KMS-11 (cell line): Measurements from ENCODE around the gene EXOSC5.

Experiments
- H2AFZ ChIP-seq: fragments of 200-600 bp; sonication (generic); 2 replicates; pipeline ENCODE4 v1.6.1; 2016; ENCODE audit warnings: antibody characterized with exemption, mixed run types, low read depth
- H3K27ac ChIP-seq: fragments of 200-600 bp; sonication (generic); 2 replicates; pipeline ENCODE4 v1.6.1; 2016; ENCODE audit warnings: mild to moderate bottlenecking, mixed run types
- H3K27me3 ChIP-seq: fragments of 200-600 bp; sonication (generic); 2 replicates; pipeline ENCODE4 v1.6.1; 2017; ENCODE audit warnings: mild to moderate bottlenecking, low read depth, mixed run types, moderate library complexity; ENCODE audit not compliant: insufficient read depth
- H3K36me3 ChIP-seq: fragments of 200-600 bp; sonication (generic); 2 replicates; pipeline ENCODE4 v1.6.1; 2017; ENCODE audit warnings: mild to moderate bottlenecking, mixed run types; ENCODE audit not compliant: insufficient read depth
- H3K4me1 ChIP-seq: fragments of 200-600 bp; sonication (generic); 2 replicates; pipeline ENCODE4 v1.6.1; 2016; ENCODE audit warnings: mild to moderate bottlenecking, low read depth, mixed run types; ENCODE audit not compliant: poor library complexity, severe bottlenecking
- H3K4me2 ChIP-seq: fragments of 200-600 bp; sonication (generic); 2 replicates; pipeline ENCODE4 v1.7.0; 2016; ENCODE audit warnings: mild to moderate bottlenecking, mixed run types
- H3K4me3 ChIP-seq: fragments of 200-600 bp; sonication (generic); IDR thresholded peaks from 2 replicates; pipeline ENCODE4 v1.6.1; 2017; ENCODE audit warnings: low read depth, low read length, mixed read lengths; ENCODE audit not compliant: insufficient read depth
- H3K79me2 ChIP-seq: fragments of 200-600 bp; sonication (generic); 2 replicates; pipeline ENCODE4 v1.6.1; 2016; ENCODE audit warnings: low read depth, mixed run types; ENCODE audit not compliant: insufficient read depth
- H3K9ac ChIP-seq: fragments of 200-600 bp; sonication (generic); 2 replicates; pipeline ENCODE4 v1.6.1; 2016; ENCODE audit warnings: mild to moderate bottlenecking, mixed run types
- H4K20me1 ChIP-seq: fragments of 200-600 bp; sonication (generic); 2 replicates; pipeline ENCODE4 v1.6.1; 2016; ENCODE audit warnings: mild to moderate bottlenecking, mixed run types; ENCODE audit not compliant: insufficient read depth
- CTCF ChIP-seq: fragments of 200-600 bp; sonication (generic); conservative IDR thresholded peaks from 2 replicates; pipeline ENCODE4 v1.6.1; 2017; ENCODE audit warnings: low read depth, mild to moderate bottlenecking, antibody characterized with exemption, low read length, moderate library complexity, mixed read lengths

The EXOSC5 gene

GRCh38 chr19:41441321-41441945 lies 44.3 kb upstream of the EXOSC5 start:
- H3K36me3 ChIP-seq = no peaks in the 10 kb centered on the region
- peaks cover 15% of the 10 kb centered on the region for H3K4me1 ChIP-seq
- H3K27ac ChIP-seq = no peak overlapping the region
- no peak for TF ChIP-seq CTCF
- no peak overlapping the region for H3K4me3 ChIP-seq
- H3K9ac ChIP-seq = no peak overlapping the region
- H3K27me3 ChIP-seq = no peaks in the 10 kb centered on the region; the same call in 1 of the 2 replicates
- H3K79me2 ChIP-seq = peaks cover 12% of the 10 kb centered on the region; the same call in 1 of the 2 replicates
- H4K20me1 ChIP-seq = no peaks in the 10 kb centered on the region
- H3K4me2 ChIP-seq = no peak overlapping the region
- no peak overlapping the region for H2AFZ ChIP-seq

- H4K20me1 ChIP-seq = no peaks in the 10 kb centered on the region
- H3K9ac ChIP-seq = peak within 1 kb of the TSS; percentile 67; the same call in 1 of the 2 replicates
- H3K27ac ChIP-seq = peak within 1 kb of the TSS; percentile 74
- no peaks in the 10 kb centered on the region for H3K36me3 ChIP-seq
- TF ChIP-seq CTCF = peak; percentile 72
- peak within 1 kb of the TSS; percentile 66 for H3K4me2 ChIP-seq
- peak within 1 kb of the TSS; percentile 73 for H2AFZ ChIP-seq
- peaks cover 12% of the 10 kb centered on the region; the same call in 1 of the 2 replicates for H3K79me2 ChIP-seq
- no peaks in the 10 kb centered on the region; the same call in 1 of the 2 replicates for H3K27me3 ChIP-seq
- peaks cover 15% of the 10 kb centered on the region for H3K4me1 ChIP-seq
- peak within 1 kb of the TSS; percentile 51 for H3K4me3 ChIP-seq
Observed at GRCh38 chr19:41439441-41440222, 42.5 kb upstream of the EXOSC5 start, which contains the start of gene DMAC2. DMAC2 (minus strand) TSS chr19:41439912; CDS start chr19:41439899, 13 bp downstream.

- Histone ChIP-seq H2AFZ (no peak overlapping the region), H3K27me3 (no peaks in the 10 kb centered on the region; the same call in 1 of the 2 replicates), H3K9ac (no peak overlapping the region), H4K20me1 (no peaks in the 10 kb centered on the region), H3K4me1 (peaks cover 15% of the 10 kb centered on the region), H3K4me3 (no peak overlapping the region), H3K4me2 (peak overlapping the region; percentile 66; the same call in 1 of the 2 replicates), H3K36me3 (no peaks in the 10 kb centered on the region), H3K27ac (no peak overlapping the region), H3K79me2 (peaks cover 12% of the 10 kb centered on the region; the same call in 1 of the 2 replicates)
- no peak for TF ChIP-seq CTCF
Observed at GRCh38 chr19:41437944-41438574, 40.9 kb upstream of the EXOSC5 start.

GRCh38 chr19:41436674-41436951 lies 39.5 kb upstream of the EXOSC5 start:
- no peak overlapping the region for H3K4me3 ChIP-seq

More at GRCh38 chr19:41436674-41436951, 39.5 kb upstream of the EXOSC5 start:
- TF ChIP-seq CTCF = no peak
- no peak overlapping the region for H3K27ac ChIP-seq
- H3K36me3 ChIP-seq = no peaks in the 10 kb centered on the region
- H3K9ac ChIP-seq = no peak overlapping the region
- H3K4me2 ChIP-seq = no peak overlapping the region
- peaks cover 15% of the 10 kb centered on the region for H3K4me1 ChIP-seq
- peaks cover 12% of the 10 kb centered on the region; the same call in 1 of the 2 replicates for H3K79me2 ChIP-seq
- H2AFZ ChIP-seq = no peak overlapping the region
- H4K20me1 ChIP-seq = no peaks in the 10 kb centered on the region
- no peaks in the 10 kb centered on the region for H3K27me3 ChIP-seq
